ENCODE results near the gene ZFP91. TPM values are rescaled to one million over a fixed set of nuclear protein-coding genes. Genes with fewer than 3 reads are reported as not detected.

Gene ZFP91
- total RNA-seq, 2 experiments from 2014 or later, result 38.7 to 50.9 TPM

- ChIA-PET CTCF (ENCODE audit: unreplicated experiment) (no interaction called here), POLR2A (interaction anchor here (1.0 kb wide), 1 partner anchor 11 kb away, joined by 4 read pairs; no protein-coding TSS in a partner anchor)
- intact Hi-C loops (cut with micrococcal nuclease; ENCODE audit: unreplicated experiment), result loop anchor here (5.0 kb wide), 1 partner anchor 36 kb away; no protein-coding TSS in a partner anchor
- H3K9me3 ChIP-seq (ENCODE audit: low read length), result no peaks in the 10 kb centered on the region
- peaks cover 4% of the 10 kb centered on the region for H3K4me1 ChIP-seq (ENCODE audit: insufficient read depth, low read length, poor library complexity, severe bottlenecking)
- peaks cover 100% of the 10 kb centered on the region for H3K36me3 ChIP-seq (ENCODE audit: insufficient read depth, low read length)
- no peaks in the 10 kb centered on the region for H3K79me2 ChIP-seq (ENCODE audit: insufficient read depth, low read depth, low read length)
- no peak overlapping the region for H2AFZ ChIP-seq (ENCODE audit: low read length)
- H3K4me2 ChIP-seq (ENCODE audit: low read length), result no peak overlapping the region
- no peak for TF ChIP-seq EZH2phosphoT487 (IDR thresholded peaks at IDR 0.05; ENCODE audit: borderline replicate concordance, low read depth, low read length)
- TF ChIP-seq, protein P1, sequence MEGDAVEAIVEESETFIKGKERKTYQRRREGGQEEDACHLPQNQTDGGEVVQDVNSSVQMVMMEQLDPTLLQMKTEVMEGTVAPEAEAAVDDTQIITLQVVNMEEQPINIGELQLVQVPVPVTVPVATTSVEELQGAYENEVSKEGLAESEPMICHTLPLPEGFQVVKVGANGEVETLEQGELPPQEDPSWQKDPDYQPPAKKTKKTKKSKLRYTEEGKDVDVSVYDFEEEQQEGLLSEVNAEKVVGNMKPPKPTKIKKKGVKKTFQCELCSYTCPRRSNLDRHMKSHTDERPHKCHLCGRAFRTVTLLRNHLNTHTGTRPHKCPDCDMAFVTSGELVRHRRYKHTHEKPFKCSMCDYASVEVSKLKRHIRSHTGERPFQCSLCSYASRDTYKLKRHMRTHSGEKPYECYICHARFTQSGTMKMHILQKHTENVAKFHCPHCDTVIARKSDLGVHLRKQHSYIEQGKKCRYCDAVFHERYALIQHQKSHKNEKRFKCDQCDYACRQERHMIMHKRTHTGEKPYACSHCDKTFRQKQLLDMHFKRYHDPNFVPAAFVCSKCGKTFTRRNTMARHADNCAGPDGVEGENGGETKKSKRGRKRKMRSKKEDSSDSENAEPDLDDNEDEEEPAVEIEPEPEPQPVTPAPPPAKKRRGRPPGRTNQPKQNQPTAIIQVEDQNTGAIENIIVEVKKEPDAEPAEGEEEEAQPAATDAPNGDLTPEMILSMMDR (conservative IDR thresholded peaks at IDR 0.05; ENCODE audit: low read length), result peak; percentile 62
- DNase-seq (ENCODE audit: low spot score), result peak; percentile 12
- 0 out of 2 replicates have a peak, but pooled peaks cover 4% of the 10 kb centered on the region for H4K20me1 ChIP-seq (ENCODE audit: insufficient read depth, low read length)
- H3K4me3 ChIP-seq (ENCODE audit: low read depth, low read length, poor library complexity, severe bottlenecking), result no peak overlapping the region
- BruUV-seq (replicated peaks), result no TSS peak
- no peaks in the 10 kb centered on the region; the same call in 1 of the 2 replicates for H3K9me2 ChIP-seq (ENCODE audit: insufficient read depth, low read length)
- H3K27ac ChIP-seq (ENCODE audit: low read depth, low read length, poor library complexity, severe bottlenecking), result no peak overlapping the region
Measured at GRCh38 chr11:58617976-58618557, 39.2 kb downstream of the ZFP91 start.

DNA sequence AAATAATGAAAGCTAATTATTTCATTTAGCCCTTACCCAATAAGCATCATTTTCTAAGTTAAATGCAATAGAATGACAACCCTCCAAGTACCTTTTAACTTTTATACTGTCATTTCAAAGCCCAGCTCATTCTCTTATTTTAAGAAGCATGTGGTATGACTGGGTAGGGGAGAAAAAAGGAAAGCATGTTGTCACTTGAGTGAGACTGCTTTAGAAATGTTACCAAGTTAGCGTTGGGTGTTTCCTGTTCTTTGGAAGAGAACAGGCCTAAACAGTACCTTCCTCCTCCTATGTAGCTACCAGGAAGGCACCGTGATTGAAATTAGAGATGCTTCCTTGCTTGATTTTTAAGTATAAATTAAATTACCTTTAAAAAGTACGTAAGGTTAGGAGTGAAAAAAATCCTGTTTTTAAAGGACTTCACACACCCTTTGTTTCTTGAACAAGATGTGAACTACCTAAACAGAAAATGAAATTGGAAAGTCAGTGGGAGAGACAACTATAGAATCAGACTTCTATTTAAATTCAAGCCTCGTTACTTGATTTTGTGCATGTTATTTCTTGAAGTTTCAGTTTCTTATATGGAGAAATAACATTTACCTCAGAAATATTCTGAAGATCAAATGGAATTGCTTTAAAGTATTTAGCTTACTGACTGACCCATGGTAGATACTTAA lies 42.9 kb downstream of the ZFP91 start:
- ChIA-PET POLR2A (interaction anchor here (0.9 to 2.7 kb wide), 3 partner anchors 12 to 58 kb away, joined by 3 to 9 read pairs (median 3); no protein-coding TSS in a partner anchor), CTCF (ENCODE audit: unreplicated experiment) (no interaction called here)
- no peak overlapping the region for H2AFZ ChIP-seq (ENCODE audit: low read length)
- no peak overlapping the region for H3K27ac ChIP-seq (ENCODE audit: low read depth, low read length, poor library complexity, severe bottlenecking)
- intact Hi-C loops (cut with micrococcal nuclease; ENCODE audit: unreplicated experiment), result no loop called here
- H3K9me2 ChIP-seq (ENCODE audit: insufficient read depth, low read length), result no peaks in the 10 kb centered on the region; the same call in 1 of the 2 replicates
- no peak for TF ChIP-seq EZH2phosphoT487 (IDR thresholded peaks at IDR 0.05; ENCODE audit: borderline replicate concordance, low read depth, low read length)
- TF ChIP-seq, protein P1 (conservative IDR thresholded peaks at IDR 0.05; ENCODE audit: low read length), result no peak
- DNase-seq (ENCODE audit: low spot score), result no peak
- H4K20me1 ChIP-seq (ENCODE audit: insufficient read depth, low read length), result no peaks in the 10 kb centered on the region
- no peaks in the 10 kb centered on the region for H3K79me2 ChIP-seq (ENCODE audit: insufficient read depth, low read depth, low read length)
- H3K36me3 ChIP-seq (ENCODE audit: insufficient read depth, low read length), result peaks cover 98% of the 10 kb centered on the region
- BruUV-seq (replicated peaks), result no TSS peak
- no peak overlapping the region for H3K4me3 ChIP-seq (ENCODE audit: low read depth, low read length, poor library complexity, severe bottlenecking)
- no peak overlapping the region for H3K4me2 ChIP-seq (ENCODE audit: low read length)
- H3K9me3 ChIP-seq (ENCODE audit: low read length), result no peaks in the 10 kb centered on the region
- H3K4me1 ChIP-seq (ENCODE audit: insufficient read depth, low read length, poor library complexity, severe bottlenecking), result peaks cover 6% of the 10 kb centered on the region

GRCh38 chr11:58622344-58622743 lies 43.5 kb downstream of the ZFP91 start, which contains the start of gene CNTF:
Gene CNTF, plus strand, starts transcription at chr11:58622665. Its CDS starts 88 bp downstream, at chr11:58622753.
- BruUV-seq (replicated peaks), result no TSS peak

More at GRCh38 chr11:58622344-58622743, 43.5 kb downstream of the ZFP91 start, which contains the start of gene CNTF:
- Histone ChIP-seq H3K4me2 (ENCODE audit: low read length) (no peak within 1 kb of the TSS), H3K4me1 (ENCODE audit: insufficient read depth, low read length, poor library complexity, severe bottlenecking) (peaks cover 12% of the 10 kb centered on the region), H3K79me2 (ENCODE audit: insufficient read depth, low read depth, low read length) (no peaks in the 10 kb centered on the region), H3K27ac (ENCODE audit: low read depth, low read length, poor library complexity, severe bottlenecking) (no peak within 1 kb of the TSS), H3K4me3 (ENCODE audit: low read depth, low read length, poor library complexity, severe bottlenecking) (no peak within 1 kb of the TSS), H3K9me3 (ENCODE audit: low read length) (no peaks in the 10 kb centered on the region), H3K9me2 (ENCODE audit: insufficient read depth, low read length) (no peaks in the 10 kb centered on the region; the same call in 1 of the 2 replicates), H3K36me3 (ENCODE audit: insufficient read depth, low read length) (peaks cover 98% of the 10 kb centered on the region), H4K20me1 (ENCODE audit: insufficient read depth, low read length) (no peaks in the 10 kb centered on the region), H2AFZ (ENCODE audit: low read length) (no peak within 1 kb of the TSS)
- intact Hi-C loops (cut with micrococcal nuclease; ENCODE audit: unreplicated experiment), result no loop called here
- ChIA-PET POLR2A (interaction anchor here (0.7 to 2.7 kb wide), 3 partner anchors 12 to 54 kb away, joined by 3 to 9 read pairs (median 4); no protein-coding TSS in a partner anchor), CTCF (ENCODE audit: unreplicated experiment) (no interaction called here)
- no peak for DNase-seq (ENCODE audit: low spot score)
- TF ChIP-seq EZH2phosphoT487 (IDR thresholded peaks at IDR 0.05; ENCODE audit: borderline replicate concordance, low read depth, low read length), result no peak
- TF ChIP-seq, protein P1 (conservative IDR thresholded peaks at IDR 0.05; ENCODE audit: low read length), result no peak

Measured in OCI-LY7 (cell line).